Measurements from ENCODE around the gene SLC13A4.
"Not testable (repeated sequence)": the region's sequence is repeated elsewhere in the genome, so short reads cannot be mapped to it uniquely, and the experiment has no call there.

SLC13A4 gene

GRCh38 chr7:135669774-135670173, 58.2 kb downstream of the SLC13A4 start:
- no peak for DNase-seq (ENCODE audit: extremely low spot score)
- ChIA-PET CTCF (interaction anchor here (1.5 to 9.5 kb wide), 4 partner anchors 8 to 48 kb away, joined by 5 to 91 read pairs (median 44); partner anchors contain the start of gene STMP1), POLR2A (no interaction called here)
- TF ChIP-seq CTCF (IDR thresholded peaks at IDR 0.05; ENCODE audit: control extremely low read depth, extremely low read depth, low read depth, missing control alignments), result no peak

- POLR2A ChIA-PET; DNase-seq (ENCODE audit: extremely low spot score): not testable (repeated sequence)
- CTCF ChIA-PET, result interaction anchor here (5.5 to 14.4 kb wide), 2 partner anchors 21 to 25 kb away, joined by 28 to 109 read pairs; no protein-coding TSS in a partner anchor
Observed at GRCh38 chr7:135668852-135669395, 59.1 kb downstream of the SLC13A4 start.

GRCh38 chr7:135667626-135668025, 60.4 kb downstream of the SLC13A4 start:
- CTCF ChIA-PET, result interaction anchor here (1.1 to 14.4 kb wide), 4 partner anchors 11 to 43 kb away, joined by 3 to 109 read pairs (median 6); no protein-coding TSS in a partner anchor
- DNase-seq (ENCODE audit: extremely low spot score); POLR2A ChIA-PET: not testable (repeated sequence)

- TF ChIP-seq CTCF (IDR thresholded peaks at IDR 0.05; ENCODE audit: control extremely low read depth, extremely low read depth, low read depth, missing control alignments), result no peak
- POLR2A ChIA-PET, result no interaction called here
- DNase-seq (ENCODE audit: extremely low spot score), result no peak
- CTCF ChIA-PET, result interaction anchor here (1.1 to 14.4 kb wide), 4 partner anchors 10 to 44 kb away, joined by 3 to 109 read pairs (median 6); no protein-coding TSS in a partner anchor
Observed at GRCh38 chr7:135666846-135667245, 61.1 kb downstream of the SLC13A4 start.

GRCh38 chr7:135666156-135666555, 61.8 kb downstream of the SLC13A4 start:
- ChIA-PET POLR2A (no interaction called here), CTCF (interaction anchor here (1.1 to 14.4 kb wide), 5 partner anchors 8 to 391 kb away, joined by 4 to 109 read pairs (median 7); no protein-coding TSS in a partner anchor)
- no peak for TF ChIP-seq CTCF (IDR thresholded peaks at IDR 0.05; ENCODE audit: control extremely low read depth, extremely low read depth, low read depth, missing control alignments)
- DNase-seq (ENCODE audit: extremely low spot score), result no peak

GRCh38 chr7:135665042-135665441, 62.9 kb downstream of the SLC13A4 start:
- no peak for DNase-seq (ENCODE audit: extremely low spot score)
- no peak for TF ChIP-seq CTCF (IDR thresholded peaks at IDR 0.05; ENCODE audit: control extremely low read depth, extremely low read depth, low read depth, missing control alignments)
- ChIA-PET POLR2A (no interaction called here), CTCF (interaction anchor here (1.1 to 14.4 kb wide), 3 partner anchors 9 to 390 kb away, joined by 4 to 109 read pairs (median 91); no protein-coding TSS in a partner anchor)

GRCh38 chr7:135664046-135664589, 63.9 kb downstream of the SLC13A4 start:
- POLR2A ChIA-PET, result interaction anchor here (0.7 kb wide), 1 partner anchor 330 kb away, joined by 4 read pairs; no protein-coding TSS in a partner anchor
- DNase-seq (ENCODE audit: extremely low spot score), result no peak
- no peak for TF ChIP-seq CTCF (IDR thresholded peaks at IDR 0.05; ENCODE audit: control extremely low read depth, extremely low read depth, low read depth, missing control alignments)
- CTCF ChIA-PET, result interaction anchor here (8.4 to 14.4 kb wide), 2 partner anchors 10 to 16 kb away, joined by 91 to 109 read pairs; no protein-coding TSS in a partner anchor

All from GM10248 (cell line).